Activated naive CD4-positive, alpha-beta T cell treated with anti-CD3 and anti-CD28 coated beads, Interleukin-2, amount 10 ng/mL, durations not matched to agents 7 days and 5 days (primary cell): ENCODE measurements around the gene SLC9A9.

Experiments
- CTCF ChIA-PET: fragments of 350-600 bp; sonication (Branson Sonifier 250); formaldehyde crosslinking; loops from one replicate; lab custom pipeline; 2021; ENCODE audit warnings: antibody characterized with exemption; lab: Charles Lee
- DNase-seq: peaks from one replicate; pipeline ENCODE4 v3.0.0-alpha.2; 2020
- H3K27ac Mint-ChIP-seq: one replicate; pipeline ENCODE4 v1.8.0; 2021; ENCODE audit warnings: mild to moderate bottlenecking, moderate library complexity, mixed read lengths
- H3K27me3 Mint-ChIP-seq: one replicate; pipeline ENCODE4 v1.8.0; 2021; ENCODE audit warnings: mild to moderate bottlenecking, mixed read lengths
- H3K36me3 Mint-ChIP-seq: one replicate; pipeline ENCODE4 v1.8.0; 2021; ENCODE audit warnings: mixed read lengths
- H3K4me1 Mint-ChIP-seq: one replicate; pipeline ENCODE4 v1.8.0; 2021; ENCODE audit warnings: mixed read lengths
- H3K4me3 Mint-ChIP-seq: one replicate; pipeline ENCODE4 v1.8.0; 2021; ENCODE audit warnings: mild to moderate bottlenecking, moderate library complexity, mixed read lengths
- H3K9me3 Mint-ChIP-seq: one replicate; pipeline ENCODE4 v1.8.0; 2021; ENCODE audit warnings: mixed read lengths

Gene SLC9A9

DNA sequence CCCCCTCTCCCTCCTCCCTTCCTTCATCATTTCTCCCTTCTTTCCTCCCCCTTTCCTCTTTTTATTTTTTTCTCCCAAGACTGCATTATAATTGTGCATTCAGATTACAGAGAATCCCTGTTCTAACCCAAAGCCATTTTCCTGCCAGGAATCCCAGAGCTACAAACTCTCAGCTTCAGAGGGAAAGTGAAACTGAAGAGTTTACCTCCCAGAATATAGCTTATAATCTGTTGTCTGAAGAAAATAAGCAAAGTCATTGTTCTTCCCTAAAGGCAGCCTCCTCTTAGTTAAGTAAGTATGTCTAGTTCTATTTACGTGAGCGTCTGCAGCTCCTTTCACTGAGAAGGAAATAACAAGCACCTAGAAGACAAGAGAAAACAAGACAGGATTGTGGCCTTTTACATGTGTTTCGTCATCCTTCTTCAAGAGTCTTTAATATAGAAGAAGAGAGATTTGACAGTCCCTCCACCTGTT, 631.5 kb downstream of the SLC9A9 start:
- no peaks in the 10 kb centered on the region for H3K9me3 Mint-ChIP-seq
- peaks cover 10% of the 10 kb centered on the region for H3K4me1 Mint-ChIP-seq
- no peak for DNase-seq
- H3K27me3 Mint-ChIP-seq = no peaks in the 10 kb centered on the region
- no peaks in the 10 kb centered on the region for H3K36me3 Mint-ChIP-seq
- CTCF ChIA-PET = interaction anchor here (0.9 kb wide), 1 partner anchor 48 kb away, joined by 3 read pairs; no protein-coding TSS in a partner anchor
- peak overlapping the region; percentile 6 for H3K27ac Mint-ChIP-seq
- H3K4me3 Mint-ChIP-seq = no peak overlapping the region
